Nephron (organoid): Measurements from ENCODE around the gene RYR2.
A peak's percentile ranks its signal among the peaks of the same experiment; 100 is the strongest.

Source experiments
- H3K27ac Mint-ChIP-seq, 3 experiments: 2 replicates each; pipeline ENCODE4 v1.8.0; 2020; ENCODE audit warnings: mixed read lengths in 3 of 3, mild to moderate bottlenecking in 2 of 3, moderate library complexity in 1 of 3
- H3K27me3 Mint-ChIP-seq: 2 replicates; pipeline ENCODE4 v1.8.0; 2021; ENCODE audit warnings: low read depth, mild to moderate bottlenecking, moderate library complexity, mixed read lengths
- H3K36me3 Mint-ChIP-seq: 2 replicates; pipeline ENCODE4 v1.8.0; 2020; ENCODE audit warnings: low read depth, mixed read lengths
- H3K4me1 Mint-ChIP-seq: 2 replicates; pipeline ENCODE4 v1.8.0; 2020; ENCODE audit warnings: mixed read lengths
- H3K4me3 Mint-ChIP-seq, 3 experiments: 2 replicates each; pipeline ENCODE4 v1.8.0; 2020; ENCODE audit warnings: mild to moderate bottlenecking in 3 of 3, mixed read lengths in 3 of 3, moderate library complexity in 2 of 3
- H3K9me3 Mint-ChIP-seq: 2 replicates; pipeline ENCODE4 v1.8.0; 2020; ENCODE audit warnings: mixed read lengths
- TF ChIP-seq, protein P1 (sequence below), 3 experiments: fragments of 200-600 bp; sonication (generic); IDR thresholded peaks; one replicate each; pipeline ENCODE4 v1.5.0; 2021; ENCODE audit warnings: antibody characterized with exemption in 3 of 3; ENCODE audit not compliant: unreplicated experiment in 3 of 3

The RYR2 gene

DNA sequence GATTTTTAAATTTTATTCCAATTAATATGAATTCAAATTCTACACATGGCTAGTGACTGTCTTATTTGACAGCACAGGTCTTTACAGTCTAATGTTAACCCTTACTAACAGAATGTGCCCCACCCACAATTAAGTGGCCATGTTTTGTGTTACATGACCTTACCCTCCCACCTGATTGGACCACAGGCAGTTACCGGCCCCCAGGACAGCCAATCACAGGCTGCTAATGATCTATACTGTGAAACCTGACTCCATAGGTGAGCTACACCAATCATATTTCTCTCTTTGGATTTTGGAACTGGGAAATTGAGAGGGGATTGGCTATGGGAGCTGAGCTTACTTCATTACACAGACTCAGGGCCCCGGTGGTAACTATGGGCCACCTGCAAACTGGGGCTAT, 821.2 kb downstream of the RYR2 start:
- Mint-ChIP-seq H3K36me3 (no peaks in the 10 kb centered on the region), H3K27me3 (no peaks in the 10 kb centered on the region), H3K4me3 (peak overlapping the region in 1 of 3 experiments; percentile 8), H3K9me3 (no peaks in the 10 kb centered on the region), H3K27ac (no peak overlapping the region), H3K4me1 (peaks cover 4% of the 10 kb centered on the region)
- TF ChIP-seq, protein P1, sequence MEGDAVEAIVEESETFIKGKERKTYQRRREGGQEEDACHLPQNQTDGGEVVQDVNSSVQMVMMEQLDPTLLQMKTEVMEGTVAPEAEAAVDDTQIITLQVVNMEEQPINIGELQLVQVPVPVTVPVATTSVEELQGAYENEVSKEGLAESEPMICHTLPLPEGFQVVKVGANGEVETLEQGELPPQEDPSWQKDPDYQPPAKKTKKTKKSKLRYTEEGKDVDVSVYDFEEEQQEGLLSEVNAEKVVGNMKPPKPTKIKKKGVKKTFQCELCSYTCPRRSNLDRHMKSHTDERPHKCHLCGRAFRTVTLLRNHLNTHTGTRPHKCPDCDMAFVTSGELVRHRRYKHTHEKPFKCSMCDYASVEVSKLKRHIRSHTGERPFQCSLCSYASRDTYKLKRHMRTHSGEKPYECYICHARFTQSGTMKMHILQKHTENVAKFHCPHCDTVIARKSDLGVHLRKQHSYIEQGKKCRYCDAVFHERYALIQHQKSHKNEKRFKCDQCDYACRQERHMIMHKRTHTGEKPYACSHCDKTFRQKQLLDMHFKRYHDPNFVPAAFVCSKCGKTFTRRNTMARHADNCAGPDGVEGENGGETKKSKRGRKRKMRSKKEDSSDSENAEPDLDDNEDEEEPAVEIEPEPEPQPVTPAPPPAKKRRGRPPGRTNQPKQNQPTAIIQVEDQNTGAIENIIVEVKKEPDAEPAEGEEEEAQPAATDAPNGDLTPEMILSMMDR (IDR thresholded peaks at IDR 0.05; ENCODE audit: unreplicated experiment in 3 of 3) = no peak

DNA sequence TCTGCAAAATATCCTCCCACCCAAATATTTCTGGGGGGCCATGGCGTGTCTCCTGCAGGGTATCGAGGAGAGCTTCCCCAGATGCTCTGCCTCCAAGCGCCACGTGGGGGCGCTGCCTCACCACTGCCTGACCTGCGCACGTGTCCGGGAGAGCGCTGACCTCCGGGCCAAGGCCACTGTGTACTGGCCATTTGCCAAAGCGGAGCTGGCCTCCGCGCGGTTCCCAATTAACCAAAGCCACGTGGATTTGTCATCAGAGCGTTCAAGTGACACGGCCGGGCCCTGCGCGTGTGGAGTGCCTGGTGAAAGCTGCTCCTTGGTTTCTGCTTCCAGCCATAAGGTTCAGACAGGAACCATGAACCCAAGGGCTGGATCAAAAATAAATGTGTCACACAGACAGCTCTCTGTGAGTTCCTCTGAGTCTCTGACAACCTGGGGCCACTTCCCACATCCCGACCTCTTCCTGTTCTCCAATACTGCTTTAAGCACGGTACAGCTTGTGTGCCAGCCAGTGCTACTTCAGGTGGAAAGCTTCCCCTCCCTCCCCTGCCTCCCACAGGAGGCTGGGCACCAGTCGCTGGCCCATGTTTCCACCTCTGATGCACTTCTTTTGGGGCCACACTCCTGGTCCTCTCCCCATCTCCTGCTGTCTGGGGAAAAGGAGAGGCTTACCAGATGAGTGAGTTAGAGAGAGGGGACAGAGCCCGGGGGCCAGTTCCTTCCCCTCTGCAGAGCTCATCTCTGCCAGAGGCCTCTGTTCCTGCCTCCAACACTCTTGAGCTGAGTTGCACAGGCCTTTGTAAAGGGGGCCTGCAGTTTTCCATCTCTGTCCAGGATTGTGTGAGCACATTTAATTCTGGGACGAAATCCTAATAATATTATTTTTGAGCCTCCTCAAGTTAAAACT, 822.6 kb downstream of the RYR2 start:
- peak overlapping the region; percentile 40 to 60 (median 50) for H3K4me3 Mint-ChIP-seq
- H3K27me3 Mint-ChIP-seq = no peaks in the 10 kb centered on the region
- no peaks in the 10 kb centered on the region for H3K9me3 Mint-ChIP-seq
- peaks cover 4% of the 10 kb centered on the region for H3K4me1 Mint-ChIP-seq
- no peaks in the 10 kb centered on the region for H3K36me3 Mint-ChIP-seq
- no peak overlapping the region for H3K27ac Mint-ChIP-seq
- TF ChIP-seq, protein P1 (IDR thresholded peaks at IDR 0.05; ENCODE audit: unreplicated experiment in 3 of 3) = peak; percentile 93 to 98 (median 94)

DNA sequence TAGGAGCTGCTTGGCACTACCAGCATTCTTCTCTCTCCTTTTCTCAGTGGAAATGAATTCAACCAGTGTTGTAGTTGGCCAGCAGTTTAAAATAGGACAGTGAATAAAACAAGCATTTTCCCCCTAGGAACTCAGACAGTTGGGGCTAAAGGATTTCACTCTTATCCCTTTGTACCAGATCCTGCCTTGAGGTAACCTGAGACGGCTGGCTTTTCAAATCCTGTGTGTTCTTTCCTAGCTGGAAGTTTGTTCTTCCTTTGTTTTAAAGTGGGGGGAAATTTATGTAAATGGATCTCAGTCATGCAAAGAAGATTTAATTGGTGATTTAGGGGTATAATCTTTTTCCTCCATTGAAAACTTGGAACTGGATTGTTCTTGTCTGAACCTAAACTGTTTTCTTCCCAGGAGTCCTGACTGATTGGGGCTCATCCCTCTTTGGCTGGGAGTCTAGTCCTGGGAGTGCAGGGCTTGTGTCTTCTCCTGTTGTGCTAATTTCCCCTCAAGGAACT, 825.5 kb downstream of the RYR2 start:
- Mint-ChIP-seq H3K36me3 (no peaks in the 10 kb centered on the region), H3K27ac (no peak overlapping the region), H3K27me3 (no peaks in the 10 kb centered on the region), H3K9me3 (peaks cover 3% of the 10 kb centered on the region), H3K4me1 (peaks cover 4% of the 10 kb centered on the region), H3K4me3 (no peak overlapping the region)
- TF ChIP-seq, protein P1 (IDR thresholded peaks at IDR 0.05; ENCODE audit: unreplicated experiment in 3 of 3) = no peak

DNA sequence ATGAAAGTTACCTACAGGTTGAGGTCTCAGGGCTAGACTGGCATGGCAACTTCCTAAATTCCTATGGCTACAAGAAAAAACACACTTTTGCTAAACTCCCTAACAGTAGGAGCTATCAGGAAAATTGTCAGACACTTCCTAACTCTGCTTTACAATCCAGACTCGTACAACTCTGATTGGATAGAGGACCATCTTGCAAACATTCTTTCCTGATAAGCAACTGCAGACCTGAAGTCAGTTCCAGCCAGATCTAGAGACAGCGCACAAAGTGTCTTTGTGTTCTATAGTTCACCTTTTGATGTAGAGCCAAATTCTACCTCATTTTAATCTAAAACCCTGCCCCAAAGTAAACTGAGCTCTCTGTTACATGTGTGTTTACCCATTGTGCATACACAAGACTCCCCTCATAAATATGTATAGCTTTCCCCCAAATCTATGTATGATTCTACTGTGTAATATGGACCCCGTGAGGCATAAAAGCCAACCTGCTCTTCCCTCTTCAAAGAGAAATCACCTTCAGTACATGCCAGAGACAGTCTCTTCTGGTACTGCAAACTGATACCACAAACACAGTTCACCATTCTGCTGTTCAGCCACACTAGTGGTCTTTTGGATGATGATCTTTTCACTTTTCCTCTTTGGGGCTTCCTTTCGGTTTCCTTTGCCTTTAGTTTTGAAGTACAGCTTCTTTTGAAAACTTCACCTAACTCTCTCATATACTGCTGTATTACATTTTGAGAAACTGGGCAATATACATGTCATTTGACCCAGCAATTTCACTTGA, 827.0 kb downstream of the RYR2 start:
- Mint-ChIP-seq H3K27me3 (no peaks in the 10 kb centered on the region), H3K4me3 (no peak overlapping the region), H3K27ac (no peak overlapping the region), H3K36me3 (no peaks in the 10 kb centered on the region), H3K9me3 (peaks cover 3% of the 10 kb centered on the region), H3K4me1 (peaks cover 7% of the 10 kb centered on the region)
- TF ChIP-seq, protein P1 (IDR thresholded peaks at IDR 0.05; ENCODE audit: unreplicated experiment in 3 of 3) = no peak

DNA sequence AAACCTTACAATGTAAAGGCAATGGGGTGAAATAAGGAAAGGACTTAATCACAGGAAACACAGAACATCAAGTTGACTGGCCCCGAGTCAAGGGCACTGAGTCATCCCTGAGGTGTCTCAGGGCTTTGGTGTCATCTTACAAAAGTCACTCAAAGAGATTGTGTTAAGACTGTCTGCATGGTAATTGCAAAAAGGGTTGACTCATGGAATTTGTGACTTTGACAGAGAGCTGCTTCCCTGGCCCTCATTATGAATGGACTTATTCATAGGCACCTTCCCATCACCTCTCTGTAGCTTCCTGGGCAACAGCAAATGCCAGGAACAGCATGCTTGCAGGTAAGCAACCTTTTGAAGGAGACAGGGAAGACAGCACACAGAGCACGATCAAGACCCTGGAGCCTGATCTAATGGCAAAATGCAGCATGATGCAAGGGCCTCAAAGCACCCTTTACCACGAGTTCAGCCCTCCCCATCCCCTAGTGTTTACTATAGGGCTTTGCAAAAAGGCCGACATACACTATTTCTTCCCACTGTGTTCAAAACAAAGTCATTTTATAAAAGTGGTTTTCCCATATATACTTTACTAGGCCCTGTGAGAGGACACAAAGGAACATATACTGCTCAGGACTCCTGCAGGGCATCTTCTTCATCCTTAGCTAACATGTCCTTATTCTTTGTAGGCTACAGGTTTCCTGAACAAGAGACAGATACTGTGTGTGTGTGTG, 831.7 kb downstream of the RYR2 start:
- TF ChIP-seq, protein P1 (IDR thresholded peaks at IDR 0.05; ENCODE audit: unreplicated experiment in 3 of 3) = no peak
- H3K27me3 Mint-ChIP-seq = no peaks in the 10 kb centered on the region
- H3K9me3 Mint-ChIP-seq = peaks cover 3% of the 10 kb centered on the region

More for the DNA sequence above, 831.7 kb downstream of the RYR2 start:
- Mint-ChIP-seq H3K4me1 (peaks cover 18% of the 10 kb centered on the region), H3K27ac (no peak overlapping the region), H3K36me3 (no peaks in the 10 kb centered on the region), H3K4me3 (no peak overlapping the region)
